Liver (tissue), 9 donors: ENCODE data around the gene SBF2. TPM values are rescaled to one million over a fixed set of nuclear protein-coding genes. Genes with fewer than 3 reads are reported as not detected.

Experiments
- DNase-seq: peaks from one replicate; pipeline ENCODE4 v3.0.0-alpha.2; 2017; ENCODE audit warnings: low spot score
- H3K27ac ChIP-seq, 2 donors: one replicate each; pipeline ENCODE4 v1.7.0; 2013; ENCODE audit warnings: inconsistent platforms in 2 of 2, low read length in 2 of 2, control low read depth in 1 of 2, low read depth in 1 of 2, mild to moderate bottlenecking in 1 of 2
- H3K27me3 ChIP-seq, 4 donors: one replicate each; pipeline versions ENCODE4 v1.6.1 to v1.7.0; 2013; ENCODE audit warnings: low read length in 3 of 4, inconsistent platforms in 1 of 4, mild to moderate bottlenecking in 1 of 4, moderate library complexity in 1 of 4; ENCODE audit not compliant: control insufficient read depth in 4 of 4, insufficient read depth in 4 of 4
- H3K36me3 ChIP-seq, 4 donors: one replicate each; pipeline versions ENCODE4 v1.6.1 to v1.7.0; 2013; ENCODE audit warnings: low read length in 3 of 4, mild to moderate bottlenecking in 3 of 4, low read depth in 1 of 4, moderate library complexity in 1 of 4; ENCODE audit not compliant: control insufficient read depth in 4 of 4, insufficient read depth in 3 of 4
- H3K4me1 ChIP-seq, 4 donors: one replicate each; pipeline versions ENCODE4 v1.6.1 to v1.7.0; 2013; ENCODE audit warnings: low read length in 3 of 4, mild to moderate bottlenecking in 3 of 4, moderate library complexity in 1 of 4; ENCODE audit not compliant: control insufficient read depth in 4 of 4, insufficient read depth in 4 of 4
- H3K4me3 ChIP-seq, 3 donors: one replicate each; pipeline versions ENCODE4 v1.6.1 to v1.7.0; 2013; ENCODE audit warnings: low read length in 3 of 3, control low read depth in 1 of 3, low read depth in 1 of 3, mild to moderate bottlenecking in 1 of 3
- H3K9ac ChIP-seq, 2 donors: one replicate each; pipeline ENCODE4 v1.7.0; 2013; ENCODE audit warnings: low read length in 2 of 2, mild to moderate bottlenecking in 2 of 2, moderate library complexity in 2 of 2, control low read depth in 1 of 2, low read depth in 1 of 2
- H3K9me3 ChIP-seq, 4 donors: one replicate each; pipeline versions ENCODE4 v1.6.1 to v1.7.0; 2013; ENCODE audit warnings: low read length in 3 of 4; ENCODE audit not compliant: control insufficient read depth in 4 of 4
- EGR1 ChIP-seq, 2 donors: IDR thresholded peaks; 2 replicates each; pipeline ENCODE4 v1.6.1; 2016 to 2018; ENCODE audit warnings: antibody characterized with exemption in 2 of 2, low read depth in 2 of 2
- FOXA1 ChIP-seq: IDR thresholded peaks from 2 replicates; pipeline ENCODE4 v1.6.1; 2016; ENCODE audit warnings: antibody characterized with exemption
- FOXA2 ChIP-seq: IDR thresholded peaks from 2 replicates; pipeline ENCODE4 v1.6.1; 2016; ENCODE audit warnings: antibody characterized with exemption
- GABPA ChIP-seq, 2 donors: IDR thresholded peaks in 1 of 2; conservative IDR thresholded peaks in 1 of 2; 2 replicates each; pipeline ENCODE4 v1.6.1; 2016; ENCODE audit warnings: antibody characterized with exemption in 2 of 2, mild to moderate bottlenecking in 1 of 2, moderate library complexity in 1 of 2
- HNF4A ChIP-seq, 2 donors: conservative IDR thresholded peaks; 2 replicates each; pipeline ENCODE4 v1.6.1; 2016; ENCODE audit warnings: antibody characterized with exemption in 2 of 2, mild to moderate bottlenecking in 2 of 2
- JUND ChIP-seq, 2 donors: IDR thresholded peaks; 2 replicates each; pipeline ENCODE4 v1.6.1; 2016; ENCODE audit warnings: antibody characterized with exemption in 2 of 2
- NR2F2 ChIP-seq: IDR thresholded peaks from 2 replicates; pipeline ENCODE4 v1.6.1; 2016; ENCODE audit warnings: antibody characterized with exemption
- RAD21 ChIP-seq, 2 donors: IDR thresholded peaks; 2 replicates each; pipeline ENCODE4 v1.6.1; 2016; ENCODE audit warnings: antibody characterized with exemption in 2 of 2, mild to moderate bottlenecking in 2 of 2
- SP1 ChIP-seq: IDR thresholded peaks from 2 replicates; pipeline ENCODE4 v1.6.1; 2018; ENCODE audit warnings: antibody characterized with exemption, mild to moderate bottlenecking
- WGBS: extraction: QIAGEN DNeasy Blood & Tissue Kit; methylation state at CpG from one replicate; pipeline ENCODE4 v1.1.7; 2013; 5-methylcytosine and 5-hydroxymethylcytosine counted together
- polyA plus RNA-seq, 2 donors: library from polyadenylated mRNA; stranded (reverse) in 1 of 2; unstranded in 1 of 2; fragments of 200-250 nt in 1 of 2; fragments of >200 nt in 1 of 2; fragmentation: Nextera tagmentation in 1 of 2; extraction: Ambion mirVana in 1 of 2; gene quantifications; one replicate each; pipeline versions ENCODE4 v1.2.1 to v1.2.3, GENCODE V29; 2013 to 2015
- total RNA-seq, 2 donors: library from RNA; depleted of rRNA; stranded (reverse); fragments of >200 nt; gene quantifications; one replicate each; pipeline ENCODE4 v1.2.3, GENCODE V29; 2014
- TF ChIP-seq, protein P1 (sequence below): IDR thresholded peaks from 2 replicates; pipeline ENCODE4 v1.6.1; 2016; ENCODE audit warnings: antibody characterized with exemption
- TF ChIP-seq, protein P2 (sequence below): IDR thresholded peaks from 2 replicates; pipeline ENCODE4 v1.6.1; 2016; ENCODE audit warnings: antibody characterized with exemption
- TF ChIP-seq, protein P3 (sequence below): IDR thresholded peaks from 2 replicates; pipeline ENCODE4 v1.6.1; 2016; ENCODE audit warnings: antibody characterized with exemption, mild to moderate bottlenecking
- TF ChIP-seq, protein P4 (sequence below): fragments of 150-350 bp; IDR thresholded peaks from 2 replicates; pipeline ENCODE4 v1.5.1; 2017; ENCODE audit warnings: improper control_type of control experiment, low read depth, low read length; ENCODE audit not compliant: missing input control
- donor health status: healthy.
- donor health status: healthy.
- donor health status: healthy.
- donor health status: healthy.
- donor health status: healthy.

Gene SBF2
- total and polyA plus RNA-seq, 4 donors, result 7.5 to 31.3 (median 14.7) TPM

DNA sequence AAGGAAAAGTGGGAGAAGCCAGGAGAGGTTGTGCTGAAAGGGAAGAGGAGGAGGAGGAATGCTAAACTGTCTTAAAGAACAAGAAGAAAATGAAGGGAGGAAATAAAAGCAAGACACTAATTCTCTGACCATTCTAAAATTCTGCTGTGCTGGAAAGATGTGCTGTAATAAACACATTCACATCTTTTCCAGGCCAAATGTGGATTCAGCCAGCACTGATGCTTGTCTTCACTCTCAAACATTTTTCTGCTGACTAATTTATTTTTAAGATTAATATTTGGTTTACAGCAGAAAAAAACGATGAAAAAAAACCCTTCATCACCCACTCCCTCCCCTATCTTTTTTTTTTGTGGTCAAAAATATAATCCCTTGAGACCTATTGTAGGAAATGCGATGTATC lies 406.5 kb downstream of the SBF2 start:
- peaks cover 0 to 2% (median 0%) of the 10 kb centered on the region in 4 donors for H3K36me3 ChIP-seq
- H3K27ac ChIP-seq, result no peak overlapping the region
- no peak for DNase-seq
- TF ChIP-seq FOXA2 (no peak), NR2F2 (no peak), EGR1 (IDR thresholded peaks at IDR 0.05; ENCODE audit: low read depth in 2 of 2) (no peak), RAD21 (IDR thresholded peaks at IDR 0.05) (no peak), SP1 (no peak), HNF4A (conservative IDR thresholded peaks at IDR 0.05) (no peak), FOXA1 (no peak)
- TF ChIP-seq, protein P1, sequence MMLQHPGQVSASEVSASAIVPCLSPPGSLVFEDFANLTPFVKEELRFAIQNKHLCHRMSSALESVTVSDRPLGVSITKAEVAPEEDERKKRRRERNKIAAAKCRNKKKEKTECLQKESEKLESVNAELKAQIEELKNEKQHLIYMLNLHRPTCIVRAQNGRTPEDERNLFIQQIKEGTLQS, result no peak
- TF ChIP-seq, protein P2, sequence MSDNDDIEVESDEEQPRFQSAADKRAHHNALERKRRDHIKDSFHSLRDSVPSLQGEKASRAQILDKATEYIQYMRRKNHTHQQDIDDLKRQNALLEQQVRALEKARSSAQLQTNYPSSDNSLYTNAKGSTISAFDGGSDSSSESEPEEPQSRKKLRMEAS, result no peak
- TF ChIP-seq, protein P3, sequence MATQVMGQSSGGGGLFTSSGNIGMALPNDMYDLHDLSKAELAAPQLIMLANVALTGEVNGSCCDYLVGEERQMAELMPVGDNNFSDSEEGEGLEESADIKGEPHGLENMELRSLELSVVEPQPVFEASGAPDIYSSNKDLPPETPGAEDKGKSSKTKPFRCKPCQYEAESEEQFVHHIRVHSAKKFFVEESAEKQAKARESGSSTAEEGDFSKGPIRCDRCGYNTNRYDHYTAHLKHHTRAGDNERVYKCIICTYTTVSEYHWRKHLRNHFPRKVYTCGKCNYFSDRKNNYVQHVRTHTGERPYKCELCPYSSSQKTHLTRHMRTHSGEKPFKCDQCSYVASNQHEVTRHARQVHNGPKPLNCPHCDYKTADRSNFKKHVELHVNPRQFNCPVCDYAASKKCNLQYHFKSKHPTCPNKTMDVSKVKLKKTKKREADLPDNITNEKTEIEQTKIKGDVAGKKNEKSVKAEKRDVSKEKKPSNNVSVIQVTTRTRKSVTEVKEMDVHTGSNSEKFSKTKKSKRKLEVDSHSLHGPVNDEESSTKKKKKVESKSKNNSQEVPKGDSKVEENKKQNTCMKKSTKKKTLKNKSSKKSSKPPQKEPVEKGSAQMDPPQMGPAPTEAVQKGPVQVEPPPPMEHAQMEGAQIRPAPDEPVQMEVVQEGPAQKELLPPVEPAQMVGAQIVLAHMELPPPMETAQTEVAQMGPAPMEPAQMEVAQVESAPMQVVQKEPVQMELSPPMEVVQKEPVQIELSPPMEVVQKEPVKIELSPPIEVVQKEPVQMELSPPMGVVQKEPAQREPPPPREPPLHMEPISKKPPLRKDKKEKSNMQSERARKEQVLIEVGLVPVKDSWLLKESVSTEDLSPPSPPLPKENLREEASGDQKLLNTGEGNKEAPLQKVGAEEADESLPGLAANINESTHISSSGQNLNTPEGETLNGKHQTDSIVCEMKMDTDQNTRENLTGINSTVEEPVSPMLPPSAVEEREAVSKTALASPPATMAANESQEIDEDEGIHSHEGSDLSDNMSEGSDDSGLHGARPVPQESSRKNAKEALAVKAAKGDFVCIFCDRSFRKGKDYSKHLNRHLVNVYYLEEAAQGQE, result no peak
- H3K9ac ChIP-seq, result no peak overlapping the region
- H3K9me3 ChIP-seq, result no peaks in the 10 kb centered on the region
- no peaks in the 10 kb centered on the region for H3K27me3 ChIP-seq
- H3K4me3 ChIP-seq, result no peak overlapping the region
- no peaks in the 10 kb centered on the region for H3K4me1 ChIP-seq
- WGBS, result 73% methylated on average over 2 of the region's 2 CpGs

DNA sequence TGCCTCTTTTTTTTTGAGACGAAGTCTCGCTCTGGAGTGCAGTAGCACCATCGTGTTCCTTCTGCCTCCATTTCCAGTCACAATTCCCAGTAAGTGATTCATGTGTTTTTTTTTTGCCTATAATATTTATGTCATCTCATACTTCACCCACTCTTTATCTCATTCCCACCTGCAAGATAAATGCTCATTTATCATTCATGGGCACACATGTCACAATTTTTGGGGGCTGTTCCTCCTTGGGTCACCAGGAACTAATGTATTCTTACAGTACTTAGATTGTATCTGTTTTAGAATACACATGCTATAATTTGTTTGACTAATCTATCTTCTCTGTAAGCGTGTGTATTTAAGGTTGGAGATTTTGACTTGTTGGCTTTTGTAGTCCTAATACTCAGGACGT lies 407.4 kb downstream of the SBF2 start:
- no peak for DNase-seq
- Histone ChIP-seq H3K36me3 (peaks cover 0 to 2% (median 0%) of the 10 kb centered on the region in 4 donors), H3K9me3 (no peaks in the 10 kb centered on the region), H3K27me3 (no peaks in the 10 kb centered on the region), H3K4me1 (no peaks in the 10 kb centered on the region), H3K9ac (no peak overlapping the region), H3K4me3 (no peak overlapping the region), H3K27ac (no peak overlapping the region)
- TF ChIP-seq, protein P4, sequence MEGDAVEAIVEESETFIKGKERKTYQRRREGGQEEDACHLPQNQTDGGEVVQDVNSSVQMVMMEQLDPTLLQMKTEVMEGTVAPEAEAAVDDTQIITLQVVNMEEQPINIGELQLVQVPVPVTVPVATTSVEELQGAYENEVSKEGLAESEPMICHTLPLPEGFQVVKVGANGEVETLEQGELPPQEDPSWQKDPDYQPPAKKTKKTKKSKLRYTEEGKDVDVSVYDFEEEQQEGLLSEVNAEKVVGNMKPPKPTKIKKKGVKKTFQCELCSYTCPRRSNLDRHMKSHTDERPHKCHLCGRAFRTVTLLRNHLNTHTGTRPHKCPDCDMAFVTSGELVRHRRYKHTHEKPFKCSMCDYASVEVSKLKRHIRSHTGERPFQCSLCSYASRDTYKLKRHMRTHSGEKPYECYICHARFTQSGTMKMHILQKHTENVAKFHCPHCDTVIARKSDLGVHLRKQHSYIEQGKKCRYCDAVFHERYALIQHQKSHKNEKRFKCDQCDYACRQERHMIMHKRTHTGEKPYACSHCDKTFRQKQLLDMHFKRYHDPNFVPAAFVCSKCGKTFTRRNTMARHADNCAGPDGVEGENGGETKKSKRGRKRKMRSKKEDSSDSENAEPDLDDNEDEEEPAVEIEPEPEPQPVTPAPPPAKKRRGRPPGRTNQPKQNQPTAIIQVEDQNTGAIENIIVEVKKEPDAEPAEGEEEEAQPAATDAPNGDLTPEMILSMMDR, result no peak
- TF ChIP-seq HNF4A (conservative IDR thresholded peaks at IDR 0.05), result no peak
- TF ChIP-seq FOXA1, result no peak
- no peak for TF ChIP-seq GABPA (IDR thresholded peaks at IDR 0.05 in 1 of 2, conservative IDR thresholded peaks at IDR 0.05 in 1 of 2)
- TF ChIP-seq JUND (IDR thresholded peaks at IDR 0.05), result no peak
- TF ChIP-seq, protein P1, result no peak
- no peak for TF ChIP-seq NR2F2
- WGBS, result 97% methylated on average over 5 of the region's 5 CpGs
